SU-DHL-6 (cell line): Measurements from ENCODE around the gene PIGX.
A peak's percentile ranks its signal among the peaks of the same experiment; 100 is the strongest.

ENCODE experiments used
- H2AFZ ChIP-seq: fragments of 200-600 bp; sonication (generic); 2 replicates; pipeline ENCODE4 v1.6.1; 2014; ENCODE audit warnings: low read depth, mild to moderate bottlenecking, moderate library complexity, mixed read lengths, antibody characterized with exemption, low read length; ENCODE audit not compliant: severe bottlenecking
- H3F3A ChIP-seq: fragments of 200-600 bp; shearing (Covaris generic); 2 replicates; pipeline ENCODE4 v1.6.0; 2016; ENCODE audit warnings: antibody characterized with exemption, mild to moderate bottlenecking; ENCODE audit not compliant: insufficient read depth
- H3K27ac ChIP-seq: fragments of 200-600 bp; sonication (generic); 2 replicates; pipeline ENCODE4 v1.5.1; 2016; ENCODE audit warnings: low read depth, mild to moderate bottlenecking, low read length, moderate library complexity, mixed read lengths
- H3K27me3 ChIP-seq: fragments of 200-600 bp; sonication (generic), shearing (Covaris generic); 2 replicates; pipeline ENCODE4 v1.6.0; 2014; ENCODE audit warnings: mild to moderate bottlenecking, low read length
- H3K36me3 ChIP-seq: fragments of 200-600 bp; sonication (generic); 2 replicates; pipeline ENCODE4 v1.6.1; 2014; ENCODE audit warnings: mild to moderate bottlenecking, low read length, mixed read lengths
- H3K4me2 ChIP-seq: fragments of 300-600, 200-600 bp; shearing (Covaris generic), sonication (generic); 2 replicates; pipeline ENCODE4 v1.6.0; 2014; ENCODE audit warnings: low read length, low read depth, mild to moderate bottlenecking; ENCODE audit not compliant: poor library complexity, severe bottlenecking
- H3K4me3 ChIP-seq: fragments of 200-600 bp; sonication (generic); 2 replicates; pipeline ENCODE4 v1.5.1; 2014; ENCODE audit warnings: antibody characterized with exemption, low read length, mild to moderate bottlenecking, mixed read lengths; ENCODE audit not compliant: insufficient read depth, poor library complexity, severe bottlenecking
- H3K79me2 ChIP-seq: fragments of 200-600 bp; sonication (generic); 2 replicates; pipeline ENCODE4 v1.6.1; 2014; ENCODE audit warnings: mild to moderate bottlenecking, low read length, moderate library complexity; ENCODE audit not compliant: insufficient read depth
- H3K9ac ChIP-seq: fragments of 200-600 bp; sonication (generic); 2 replicates; pipeline ENCODE4 v1.7.0; 2014; ENCODE audit warnings: mild to moderate bottlenecking, low read length
- H3K9me2 ChIP-seq: fragments of 200-600 bp; sonication (generic); replicated peaks from 2 replicates; pipeline ENCODE4 v1.6.1; 2014; ENCODE audit warnings: low read length; ENCODE audit not compliant: insufficient read depth
- H3K9me3 ChIP-seq: fragments of 200-600 bp; sonication (generic); 2 replicates; pipeline ENCODE4 v1.6.1; 2014; ENCODE audit warnings: low read length, mixed read lengths; ENCODE audit not compliant: insufficient read depth
- H4K20me1 ChIP-seq: fragments of 200-600 bp; sonication (generic); 2 replicates; pipeline ENCODE4 v1.6.1; 2014; ENCODE audit warnings: low read depth, mild to moderate bottlenecking, antibody characterized with exemption, low read length, moderate library complexity, mixed read lengths
- EZH2phosphoT487 ChIP-seq: fragments of 200-600 bp; sonication (generic), shearing (Covaris generic); conservative IDR thresholded peaks from 2 replicates; pipeline ENCODE4 v1.6.1; 2018; ENCODE audit warnings: mild to moderate bottlenecking, antibody characterized with exemption, low read length, moderate library complexity, mixed read lengths
- TF ChIP-seq, protein P1 (sequence below): fragments of 200-600 bp; sonication (generic); IDR thresholded peaks from one replicate; pipeline ENCODE4 v1.5.1; 2017; ENCODE audit warnings: antibody characterized with exemption, mild to moderate bottlenecking, low read length, moderate library complexity; ENCODE audit not compliant: insufficient read depth, poor library complexity, severe bottlenecking

Gene PIGX

DNA sequence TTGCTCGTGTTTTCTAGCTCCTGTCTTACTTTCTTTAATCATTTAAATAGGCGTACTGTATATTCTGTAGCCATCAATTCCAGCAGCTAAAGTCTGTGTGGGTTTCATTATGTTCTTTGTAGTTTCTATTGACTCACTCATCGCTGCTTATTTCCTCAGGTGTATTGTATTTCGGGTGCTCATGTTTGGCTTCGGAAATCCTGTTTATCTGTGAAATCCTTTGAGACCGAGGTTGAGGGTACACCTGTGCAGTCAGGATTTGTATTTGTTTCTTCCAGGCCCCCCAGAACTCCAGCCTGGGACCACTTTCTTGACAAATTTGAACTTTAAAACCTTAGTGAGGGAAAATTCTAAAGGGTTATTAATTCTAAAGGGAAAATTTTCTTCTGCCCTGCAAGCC is 25.5 kb downstream of the PIGX start:
- H3K4me3 ChIP-seq: no peak overlapping the region
- peaks cover 4% of the 10 kb centered on the region; the same call in 1 of the 2 replicates for H3F3A ChIP-seq
- H3K27ac ChIP-seq: no peak overlapping the region
- no peaks in the 10 kb centered on the region for H3K27me3 ChIP-seq
- TF ChIP-seq, protein P1, sequence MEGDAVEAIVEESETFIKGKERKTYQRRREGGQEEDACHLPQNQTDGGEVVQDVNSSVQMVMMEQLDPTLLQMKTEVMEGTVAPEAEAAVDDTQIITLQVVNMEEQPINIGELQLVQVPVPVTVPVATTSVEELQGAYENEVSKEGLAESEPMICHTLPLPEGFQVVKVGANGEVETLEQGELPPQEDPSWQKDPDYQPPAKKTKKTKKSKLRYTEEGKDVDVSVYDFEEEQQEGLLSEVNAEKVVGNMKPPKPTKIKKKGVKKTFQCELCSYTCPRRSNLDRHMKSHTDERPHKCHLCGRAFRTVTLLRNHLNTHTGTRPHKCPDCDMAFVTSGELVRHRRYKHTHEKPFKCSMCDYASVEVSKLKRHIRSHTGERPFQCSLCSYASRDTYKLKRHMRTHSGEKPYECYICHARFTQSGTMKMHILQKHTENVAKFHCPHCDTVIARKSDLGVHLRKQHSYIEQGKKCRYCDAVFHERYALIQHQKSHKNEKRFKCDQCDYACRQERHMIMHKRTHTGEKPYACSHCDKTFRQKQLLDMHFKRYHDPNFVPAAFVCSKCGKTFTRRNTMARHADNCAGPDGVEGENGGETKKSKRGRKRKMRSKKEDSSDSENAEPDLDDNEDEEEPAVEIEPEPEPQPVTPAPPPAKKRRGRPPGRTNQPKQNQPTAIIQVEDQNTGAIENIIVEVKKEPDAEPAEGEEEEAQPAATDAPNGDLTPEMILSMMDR: no peak
- TF ChIP-seq EZH2phosphoT487: no peak
- H3K36me3 ChIP-seq: peaks cover 4% of the 10 kb centered on the region; the same call in 1 of the 2 replicates
- H3K9me3 ChIP-seq: no peaks in the 10 kb centered on the region
- H4K20me1 ChIP-seq: 0 out of 2 replicates have a peak, but pooled peaks cover 5% of the 10 kb centered on the region
- H3K9me2 ChIP-seq: no peaks in the 10 kb centered on the region
- no peak overlapping the region for H3K4me2 ChIP-seq
- no peak overlapping the region for H3K9ac ChIP-seq
- peaks cover 28% of the 10 kb centered on the region for H3K79me2 ChIP-seq
- no peak overlapping the region for H2AFZ ChIP-seq

DNA sequence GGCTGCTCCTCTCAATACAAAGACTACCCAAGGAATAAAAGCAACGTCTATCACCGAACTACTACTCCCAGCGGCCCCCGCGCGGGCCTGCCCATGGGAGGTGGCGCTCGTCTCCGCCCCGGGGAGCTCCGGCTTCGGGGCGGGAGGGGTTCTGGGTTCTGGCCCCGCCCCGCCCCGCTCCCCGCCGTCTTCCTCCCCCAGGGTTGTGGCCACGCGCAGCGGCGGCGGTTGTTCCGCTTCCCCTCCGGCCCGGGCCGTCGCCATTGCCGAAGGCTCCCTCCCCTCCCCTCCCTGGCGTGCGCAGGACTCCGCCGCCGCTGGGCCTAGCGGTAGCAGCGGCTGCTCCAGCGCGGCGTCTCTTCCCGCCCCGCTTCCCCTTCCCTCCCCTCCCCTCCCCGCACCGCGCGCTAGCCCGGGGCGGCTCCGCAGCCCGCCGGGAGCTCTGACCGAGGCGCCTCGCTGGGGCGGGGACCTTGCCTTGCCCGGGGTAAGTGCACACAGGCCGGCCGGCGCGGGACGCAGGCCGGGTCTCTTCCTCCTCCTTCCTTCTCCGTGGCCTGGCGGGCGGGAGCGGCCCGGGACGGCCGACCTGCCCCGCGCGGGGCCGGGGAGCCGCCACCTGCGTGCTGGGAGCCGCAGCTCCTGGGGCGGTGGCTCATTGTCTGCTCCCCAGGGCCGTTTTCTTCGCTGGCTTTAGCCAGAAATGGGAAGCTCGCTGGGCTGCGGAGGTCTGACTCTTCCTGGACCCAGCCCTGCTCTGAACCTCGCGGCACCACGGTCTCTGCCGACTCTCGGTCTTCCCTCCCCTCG is 27.7 kb downstream of the PIGX start, which contains the start of gene PAK2:
Gene PAK2 (plus strand): TSS at position 187 of the 810 bp plus-strand sequence. CDS start 42,790 bp downstream, outside the sequence.
- Histone ChIP-seq H3K27me3 (no peaks in the 10 kb centered on the region), H3K4me3 (peak within 1 kb of the TSS; percentile 81), H3K27ac (peak within 1 kb of the TSS; percentile 76), H3K9me2 (no peaks in the 10 kb centered on the region), H4K20me1 (0 out of 2 replicates have a peak, but pooled peaks cover 5% of the 10 kb centered on the region), H3K4me2 (peak within 1 kb of the TSS; percentile 73), H2AFZ (peak within 1 kb of the TSS; percentile 79), H3K36me3 (no peaks in the 10 kb centered on the region), H3K9me3 (no peaks in the 10 kb centered on the region), H3F3A (peaks cover 9% of the 10 kb centered on the region; the same call in 1 of the 2 replicates), H3K79me2 (peaks cover 51% of the 10 kb centered on the region), H3K9ac (peak within 1 kb of the TSS; percentile 92)
- TF ChIP-seq, protein P1: no peak
- no peak for TF ChIP-seq EZH2phosphoT487

DNA sequence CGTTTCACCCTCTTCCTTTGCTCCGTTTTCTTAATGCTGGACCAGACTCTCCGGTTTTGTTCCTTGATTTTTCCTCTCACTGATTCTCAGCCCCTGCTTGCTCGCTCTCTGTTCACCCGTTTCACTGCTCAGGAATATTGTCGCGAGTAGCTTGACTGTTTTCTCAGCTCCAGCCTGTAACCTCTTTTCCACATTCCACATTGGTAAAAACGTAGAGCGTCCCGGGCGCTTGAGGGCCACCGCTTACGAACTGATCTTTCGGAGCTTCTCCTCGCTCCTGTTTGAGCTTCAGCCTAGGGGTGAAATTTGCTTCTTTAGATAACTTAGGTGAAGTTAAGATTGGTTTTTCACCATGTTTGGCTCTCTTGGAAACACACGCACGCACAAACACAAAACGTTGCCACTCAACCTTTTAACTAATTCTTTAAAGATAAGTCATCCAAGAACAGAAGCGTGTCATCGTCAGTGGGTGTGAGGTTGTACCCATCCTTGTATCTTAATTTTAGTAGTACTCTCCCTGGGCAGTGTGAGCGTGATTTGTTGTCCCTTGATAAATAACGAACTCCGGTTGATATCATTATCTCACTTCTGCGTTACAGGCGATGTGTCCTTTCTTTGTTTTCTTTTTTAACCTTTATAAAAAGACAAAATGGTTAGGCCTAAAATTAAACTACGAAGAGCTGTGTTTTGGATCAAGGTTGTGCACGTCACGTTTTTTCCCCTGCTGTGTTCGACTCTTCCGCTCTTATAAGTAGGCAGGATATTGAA is 28.5 kb downstream of the PIGX start:
- H2AFZ ChIP-seq: peak overlapping the region; percentile 75
- peak overlapping the region; percentile 81 for H3K4me3 ChIP-seq
- peaks cover 5% of the 10 kb centered on the region; the same call in 1 of the 2 replicates for H3F3A ChIP-seq

More for the DNA sequence above, 28.5 kb downstream of the PIGX start:
- no peaks in the 10 kb centered on the region for H3K9me2 ChIP-seq
- H3K27ac ChIP-seq: peak overlapping the region; percentile 76
- TF ChIP-seq EZH2phosphoT487: no peak
- H3K9me3 ChIP-seq: no peaks in the 10 kb centered on the region
- H3K4me2 ChIP-seq: peak overlapping the region; percentile 73
- H3K79me2 ChIP-seq: peaks cover 59% of the 10 kb centered on the region
- no peaks in the 10 kb centered on the region for H3K27me3 ChIP-seq
- peak overlapping the region; percentile 92 for H3K9ac ChIP-seq
- H4K20me1 ChIP-seq: 0 out of 2 replicates have a peak, but pooled peaks cover 5% of the 10 kb centered on the region
- no peaks in the 10 kb centered on the region for H3K36me3 ChIP-seq
